Measurements from ENCODE around the gene BAZ2B.
"Not testable (repeated sequence)": the region's sequence is repeated elsewhere in the genome, so short reads cannot be mapped to it uniquely, and the experiment has no call there.

Gene BAZ2B

DNA sequence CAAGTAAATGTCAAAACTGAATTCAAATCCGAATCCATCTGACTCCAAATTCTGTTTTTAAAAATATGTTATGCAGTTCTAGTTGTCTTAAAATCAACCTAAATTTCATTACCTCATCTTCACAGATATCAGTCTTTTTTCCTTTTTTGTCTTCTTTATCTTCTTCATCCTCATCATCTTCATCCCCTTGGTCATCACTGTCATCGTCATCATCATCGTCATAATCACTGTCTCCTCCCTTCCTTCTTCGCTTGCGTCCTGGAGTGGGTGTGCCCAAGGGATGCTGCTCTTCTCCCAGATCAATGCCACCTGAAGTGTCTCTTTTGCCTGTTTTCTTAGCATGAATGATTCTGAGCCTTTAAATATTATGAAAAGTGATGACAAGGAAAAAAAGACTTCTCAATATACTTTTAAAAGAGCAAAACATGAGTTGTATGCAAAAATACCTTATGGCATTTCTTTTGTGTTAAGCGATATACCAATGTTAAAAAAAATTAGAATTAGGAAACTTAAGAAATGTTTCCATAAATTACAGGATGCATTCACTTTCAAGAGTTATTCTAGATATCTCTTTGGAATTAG, 233.8 kb downstream of the BAZ2B start:
- no peak overlapping the region for H3K27ac Mint-ChIP-seq
- DNase-seq (no peak), ATAC-seq (no peak)
- peaks cover 3% of the 10 kb centered on the region for H3K36me3 Mint-ChIP-seq (ENCODE audit: low read depth)
- H3K4me1 Mint-ChIP-seq: no peaks in the 10 kb centered on the region
- no peaks in the 10 kb centered on the region for H3K27me3 Mint-ChIP-seq
- H3K4me3 Mint-ChIP-seq: no peak overlapping the region
- no peaks in the 10 kb centered on the region for H3K9me3 Mint-ChIP-seq

DNA sequence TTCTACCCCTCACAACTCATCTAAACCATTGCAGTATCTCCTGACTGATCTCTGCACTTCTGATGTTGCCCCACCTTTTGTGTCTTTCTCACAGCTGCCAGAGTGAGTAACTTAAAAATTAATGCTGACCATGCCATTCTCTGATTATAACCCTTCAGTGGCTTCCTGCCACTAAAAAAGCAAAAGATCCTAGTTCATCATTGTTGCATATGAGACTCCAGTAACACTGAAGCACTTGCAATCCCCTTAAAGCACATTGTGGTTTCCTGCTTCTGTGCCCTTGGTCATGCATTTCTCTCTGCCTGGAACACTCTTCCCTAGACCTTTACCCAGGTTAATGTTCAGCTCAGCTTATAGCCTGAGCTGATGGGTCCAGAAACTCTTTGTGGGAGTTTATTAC, 234.8 kb downstream of the BAZ2B start:
- Mint-ChIP-seq H3K27me3 (no peaks in the 10 kb centered on the region), H3K9me3 (no peaks in the 10 kb centered on the region), H3K36me3 (ENCODE audit: low read depth) (peaks cover 3% of the 10 kb centered on the region), H3K27ac (no peak overlapping the region), H3K4me3 (no peak overlapping the region), H3K4me1 (no peaks in the 10 kb centered on the region)
- ATAC-seq (no peak), DNase-seq (no peak)

DNA sequence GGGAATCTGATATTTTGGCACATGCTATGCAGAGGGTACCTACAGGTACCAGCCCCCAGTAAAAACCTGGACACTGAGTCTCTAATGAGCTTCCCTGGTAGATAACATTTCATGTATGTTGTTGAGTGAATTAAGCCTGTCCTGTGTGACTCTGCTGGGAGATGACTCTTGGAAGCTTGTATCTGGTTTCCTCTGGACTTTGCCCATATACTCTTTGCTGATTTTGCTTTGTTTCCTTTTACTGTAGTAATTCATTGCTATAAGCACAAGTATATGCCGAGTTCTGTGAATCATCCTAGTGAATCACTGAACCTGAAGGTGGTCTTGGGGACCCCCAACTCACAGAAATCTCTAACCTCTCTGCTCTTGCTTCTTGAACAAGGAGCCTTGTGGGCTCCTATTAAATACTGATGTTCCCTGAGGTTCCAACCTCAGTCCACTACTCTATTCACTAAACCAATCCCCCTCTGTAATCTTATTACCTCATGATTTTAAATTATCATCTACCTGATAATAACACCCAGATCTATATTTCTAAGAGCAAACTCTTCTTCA, 235.6 kb downstream of the BAZ2B start:
- peaks cover 3% of the 10 kb centered on the region for H3K36me3 Mint-ChIP-seq (ENCODE audit: low read depth)
- no peaks in the 10 kb centered on the region for H3K4me1 Mint-ChIP-seq
- no peak overlapping the region for H3K4me3 Mint-ChIP-seq
- no peak overlapping the region for H3K27ac Mint-ChIP-seq
- DNase-seq: no peak
- no peaks in the 10 kb centered on the region for H3K27me3 Mint-ChIP-seq
- ATAC-seq: no peak
- no peaks in the 10 kb centered on the region for H3K9me3 Mint-ChIP-seq

DNA sequence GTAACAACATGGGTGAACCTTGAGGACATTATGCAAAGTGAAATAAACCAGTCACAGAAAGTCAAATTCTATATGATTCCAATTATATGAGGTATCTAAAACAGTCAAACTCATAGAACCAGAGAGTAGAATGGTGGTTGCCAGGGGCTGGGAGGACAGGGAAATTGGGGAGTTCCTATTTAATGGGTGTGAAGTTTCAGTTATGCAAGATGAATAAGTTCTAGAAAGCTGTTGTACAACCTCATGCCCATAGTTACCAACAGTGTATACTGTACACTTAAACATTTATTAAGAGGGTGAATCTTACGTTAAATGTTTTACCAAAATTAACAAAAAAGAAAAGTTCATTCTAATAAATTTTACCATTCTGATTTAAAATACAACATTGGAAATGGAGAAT, 237.2 kb downstream of the BAZ2B start:
- DNase-seq (no peak), ATAC-seq (no peak)
- no peak overlapping the region for H3K27ac Mint-ChIP-seq

DNA sequence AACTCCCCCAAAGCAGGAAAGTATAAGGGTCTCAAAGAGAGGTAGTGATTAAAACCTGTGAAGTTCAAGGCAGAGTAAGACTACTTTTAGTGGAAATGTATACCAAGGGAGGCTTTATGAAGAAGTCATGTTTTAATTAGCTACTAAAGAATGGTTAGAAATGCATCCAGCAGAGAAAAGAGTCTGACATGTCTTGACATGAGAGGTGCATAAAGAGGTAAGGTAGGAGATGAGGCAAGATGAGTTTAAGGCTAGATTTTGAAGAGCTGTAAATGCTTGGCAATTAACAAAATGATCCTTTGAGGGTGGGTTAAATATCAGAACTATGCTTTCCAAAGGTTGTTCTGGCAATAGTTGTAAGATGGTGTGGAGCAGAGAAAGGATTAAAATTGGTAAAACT, 241.1 kb downstream of the BAZ2B start:
- Mint-ChIP-seq H3K27ac (no peak overlapping the region), H3K36me3 (ENCODE audit: low read depth) (peaks cover 9% of the 10 kb centered on the region), H3K27me3 (no peaks in the 10 kb centered on the region), H3K4me1 (no peaks in the 10 kb centered on the region), H3K9me3 (no peaks in the 10 kb centered on the region), H3K4me3 (no peak overlapping the region)
- ATAC-seq (no peak), DNase-seq (no peak)

More for the DNA sequence above, 237.2 kb downstream of the BAZ2B start:
- Mint-ChIP-seq H3K4me3 (no peak overlapping the region), H3K27me3 (no peaks in the 10 kb centered on the region), H3K9me3 (no peaks in the 10 kb centered on the region), H3K4me1 (no peaks in the 10 kb centered on the region), H3K36me3 (ENCODE audit: low read depth) (peaks cover 3% of the 10 kb centered on the region)

DNA sequence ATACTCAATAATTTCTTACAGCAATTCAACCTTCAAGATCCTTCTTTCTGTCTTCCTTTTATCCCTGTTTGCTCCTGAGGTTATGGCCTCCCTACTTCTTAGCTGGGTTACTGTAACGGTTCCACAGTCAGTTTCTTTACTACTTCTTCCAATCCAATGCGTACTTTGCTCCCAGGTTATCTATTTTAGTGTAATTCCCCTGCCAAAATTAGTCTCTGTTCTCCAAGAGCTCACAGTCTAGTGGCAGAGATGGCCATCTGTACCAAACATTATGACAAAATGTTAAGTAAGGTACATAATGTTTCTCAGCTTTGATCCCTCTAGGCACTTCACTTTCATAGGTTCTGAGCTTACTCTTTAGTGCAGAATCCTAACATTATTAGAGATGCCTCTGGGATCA, 244.8 kb downstream of the BAZ2B start:
- no peak overlapping the region for H3K4me3 Mint-ChIP-seq
- peaks cover 21% of the 10 kb centered on the region for H3K36me3 Mint-ChIP-seq (ENCODE audit: low read depth)
- H3K4me1 Mint-ChIP-seq: no peaks in the 10 kb centered on the region
- H3K27ac Mint-ChIP-seq: no peak overlapping the region
- ATAC-seq (no peak), DNase-seq (no peak)
- no peaks in the 10 kb centered on the region for H3K27me3 Mint-ChIP-seq
- no peaks in the 10 kb centered on the region for H3K9me3 Mint-ChIP-seq

DNA sequence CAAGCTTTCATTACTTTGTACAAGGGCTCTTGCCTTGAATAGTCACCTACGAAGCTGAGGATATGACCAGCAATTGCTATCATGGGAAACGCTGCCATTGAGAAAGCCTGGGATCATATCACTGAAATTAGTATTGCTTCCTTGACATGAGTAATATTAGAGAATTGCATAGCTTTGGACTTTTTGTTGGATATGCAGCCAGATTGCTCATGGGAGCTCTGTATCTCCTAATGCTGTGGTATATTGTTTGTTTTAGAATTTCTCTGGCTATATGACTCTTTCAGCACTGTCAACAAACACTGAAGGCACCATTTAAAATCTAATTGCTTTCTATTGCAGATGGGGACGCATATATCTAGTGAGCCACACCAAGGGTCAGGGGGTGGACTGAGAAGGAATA, 249.8 kb downstream of the BAZ2B start:
- DNase-seq (no peak), ATAC-seq (no peak)
- Mint-ChIP-seq H3K27me3 (no peaks in the 10 kb centered on the region), H3K4me1 (no peaks in the 10 kb centered on the region), H3K4me3 (no peak overlapping the region), H3K9me3 (no peaks in the 10 kb centered on the region), H3K27ac (no peak overlapping the region), H3K36me3 (ENCODE audit: low read depth) (peaks cover 20% of the 10 kb centered on the region)

DNA sequence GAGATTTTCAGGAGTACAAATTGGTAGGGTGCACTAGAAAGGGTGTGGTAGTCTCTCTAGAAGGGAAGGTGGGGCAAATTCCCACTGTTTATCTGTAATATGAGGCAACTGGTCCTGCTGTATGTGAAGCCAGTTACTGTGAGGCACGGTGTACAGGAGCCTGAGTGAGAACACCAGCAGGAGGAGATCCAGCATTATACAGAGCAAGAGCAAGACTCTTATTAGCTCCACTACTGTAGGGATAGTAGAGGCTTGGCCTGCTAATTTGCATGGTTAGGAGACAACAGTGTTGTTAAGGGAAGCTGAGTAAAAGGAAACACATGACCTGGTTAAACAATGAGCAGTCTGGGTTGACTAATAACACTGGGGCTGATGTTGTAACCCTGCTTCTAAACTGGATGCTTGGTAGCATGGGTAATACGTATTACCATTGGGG, 253.5 kb downstream of the BAZ2B start:
- Mint-ChIP-seq H3K36me3 (ENCODE audit: low read depth) (peaks cover 16% of the 10 kb centered on the region), H3K27me3 (no peaks in the 10 kb centered on the region), H3K27ac (no peak overlapping the region), H3K4me3 (no peak overlapping the region), H3K4me1 (no peaks in the 10 kb centered on the region), H3K9me3 (no peaks in the 10 kb centered on the region)
- no peak for DNase-seq
- no peak for ATAC-seq

DNA sequence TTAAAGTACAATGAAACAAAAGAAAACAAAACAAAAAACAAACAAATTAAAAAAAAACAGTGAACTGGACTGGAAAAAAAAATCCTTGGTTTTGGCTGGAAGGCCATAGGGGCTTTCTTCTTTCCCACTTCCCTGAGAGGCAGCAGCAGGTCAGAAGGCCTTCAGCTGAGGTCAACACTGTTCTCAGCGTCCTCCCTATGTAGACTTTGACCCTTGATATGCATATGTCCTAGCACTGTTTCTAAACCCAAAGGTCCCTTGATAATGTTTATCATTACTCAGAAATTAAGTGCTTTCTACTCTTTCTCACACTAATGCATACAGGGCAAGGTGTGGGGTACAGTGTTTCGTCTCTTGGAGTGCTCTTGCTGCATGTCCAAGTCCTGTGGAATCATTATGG, 254.3 kb downstream of the BAZ2B start:
- Mint-ChIP-seq H3K36me3 (ENCODE audit: low read depth) (peaks cover 16% of the 10 kb centered on the region), H3K4me3 (no peak overlapping the region), H3K9me3 (no peaks in the 10 kb centered on the region), H3K27ac (no peak overlapping the region), H3K27me3 (no peaks in the 10 kb centered on the region), H3K4me1 (no peaks in the 10 kb centered on the region)
- no peak for DNase-seq
- ATAC-seq: no peak

DNA sequence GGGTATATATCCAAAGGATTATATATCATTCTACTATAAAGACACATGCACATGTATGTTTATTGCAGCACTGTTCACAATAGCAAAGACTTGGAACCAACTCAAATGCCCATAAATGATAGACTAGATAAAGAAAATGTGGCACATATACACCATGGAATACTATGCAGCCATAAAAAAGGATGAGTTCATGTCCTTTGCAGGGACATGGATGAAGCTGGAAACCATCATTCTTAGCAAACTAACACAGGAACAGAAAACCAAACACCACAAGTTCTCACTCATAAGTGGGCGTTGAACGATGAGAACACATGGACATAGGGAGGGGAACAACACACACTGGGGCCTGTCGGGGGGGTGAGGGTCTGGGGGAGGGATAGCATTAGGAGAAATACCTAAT, 254.7 kb downstream of the BAZ2B start:
- H3K27me3 Mint-ChIP-seq, DNase-seq, H3K9me3 Mint-ChIP-seq, ATAC-seq, H3K27ac Mint-ChIP-seq, H3K4me1 Mint-ChIP-seq, H3K4me3 Mint-ChIP-seq: not testable (repeated sequence)
- peaks cover 16% of the 10 kb centered on the region for H3K36me3 Mint-ChIP-seq (ENCODE audit: low read depth)

DNA sequence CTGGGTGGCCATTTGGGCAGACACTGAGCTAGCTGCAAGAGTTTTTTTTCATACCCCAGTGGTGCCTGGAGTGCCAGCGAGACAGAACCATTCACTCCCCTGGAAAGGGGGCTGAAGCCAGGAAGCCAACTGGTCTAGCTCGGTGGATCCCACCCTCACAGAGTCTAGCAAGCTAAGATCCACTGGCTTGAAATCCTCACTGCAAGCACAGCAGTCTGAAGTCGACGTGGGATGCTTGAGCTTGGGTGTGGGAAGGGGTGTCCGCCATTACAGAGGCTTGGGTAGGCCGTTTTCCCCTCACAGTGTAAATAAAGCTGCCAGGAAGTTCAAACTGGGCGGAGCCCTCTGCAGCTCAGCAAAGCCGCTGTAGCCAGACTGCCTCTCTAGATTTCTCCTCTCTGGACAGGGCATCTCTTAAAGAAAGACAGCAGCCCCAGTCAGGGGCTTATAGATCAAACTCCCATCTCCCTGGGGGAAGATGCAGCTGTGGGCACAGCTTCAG, 260.2 kb downstream of the BAZ2B start:
- no peak overlapping the region for H3K4me3 Mint-ChIP-seq
- H3K9me3 Mint-ChIP-seq: no peaks in the 10 kb centered on the region
- ATAC-seq (no peak), DNase-seq (no peak)
- no peaks in the 10 kb centered on the region for H3K27me3 Mint-ChIP-seq
- H3K36me3 Mint-ChIP-seq (ENCODE audit: low read depth): peaks cover 8% of the 10 kb centered on the region
- H3K27ac Mint-ChIP-seq: no peak overlapping the region
- no peaks in the 10 kb centered on the region for H3K4me1 Mint-ChIP-seq

DNA sequence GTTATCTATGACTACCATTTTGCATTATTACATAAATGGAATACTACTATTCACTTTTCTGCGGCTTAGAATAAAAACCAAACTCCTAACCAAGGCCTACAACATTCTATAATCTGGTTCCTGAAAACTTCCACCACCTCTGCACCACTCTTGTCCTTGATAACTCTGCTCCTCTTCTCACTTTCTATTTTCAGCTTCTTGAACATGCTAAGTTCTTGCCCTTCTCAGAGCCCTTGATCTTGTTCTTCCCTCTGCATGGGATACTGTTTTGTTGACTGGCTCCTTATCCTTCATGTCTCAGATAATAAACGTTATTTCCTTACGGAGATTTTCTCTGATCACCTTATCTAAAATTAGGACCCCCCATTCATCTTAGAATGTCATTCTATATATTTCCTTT, 264.4 kb downstream of the BAZ2B start:
- Mint-ChIP-seq H3K9me3 (no peaks in the 10 kb centered on the region), H3K4me3 (no peak overlapping the region), H3K4me1 (no peaks in the 10 kb centered on the region), H3K36me3 (ENCODE audit: low read depth) (no peaks in the 10 kb centered on the region), H3K27ac (no peak overlapping the region), H3K27me3 (no peaks in the 10 kb centered on the region)
- DNase-seq (no peak), ATAC-seq (no peak)

DNA sequence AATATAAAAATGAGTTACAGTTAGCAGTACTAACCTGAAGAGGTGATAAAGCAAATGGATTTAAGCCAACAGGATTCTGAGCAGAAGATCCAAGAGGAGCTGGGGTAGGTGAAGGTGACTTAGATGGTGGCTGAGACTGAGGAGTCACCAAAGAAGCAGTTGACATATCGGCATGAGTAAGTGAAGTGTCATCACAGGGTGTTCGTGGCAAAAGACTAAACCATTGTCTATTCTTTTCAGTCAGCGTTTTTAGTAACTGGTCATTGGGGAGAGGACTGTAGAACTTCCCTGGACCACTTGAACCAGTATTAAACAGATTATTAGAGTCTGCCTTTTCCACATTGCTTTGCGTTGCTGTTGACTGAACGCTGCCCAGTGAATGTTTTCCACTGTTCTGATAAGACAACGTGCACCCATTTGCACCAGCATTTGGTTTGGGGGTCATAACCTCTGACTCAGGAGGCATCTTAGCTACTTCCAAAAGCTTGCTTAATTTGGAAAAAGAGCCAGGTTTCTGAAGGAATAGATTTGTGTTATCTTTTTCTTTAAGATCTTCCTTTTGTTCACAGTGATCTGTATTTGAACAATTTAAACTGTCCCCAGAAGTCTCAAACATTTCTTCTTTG, 266.6 kb downstream of the BAZ2B start:
- no peak overlapping the region for H3K4me3 Mint-ChIP-seq
- DNase-seq (no peak), ATAC-seq (no peak)

DNA sequence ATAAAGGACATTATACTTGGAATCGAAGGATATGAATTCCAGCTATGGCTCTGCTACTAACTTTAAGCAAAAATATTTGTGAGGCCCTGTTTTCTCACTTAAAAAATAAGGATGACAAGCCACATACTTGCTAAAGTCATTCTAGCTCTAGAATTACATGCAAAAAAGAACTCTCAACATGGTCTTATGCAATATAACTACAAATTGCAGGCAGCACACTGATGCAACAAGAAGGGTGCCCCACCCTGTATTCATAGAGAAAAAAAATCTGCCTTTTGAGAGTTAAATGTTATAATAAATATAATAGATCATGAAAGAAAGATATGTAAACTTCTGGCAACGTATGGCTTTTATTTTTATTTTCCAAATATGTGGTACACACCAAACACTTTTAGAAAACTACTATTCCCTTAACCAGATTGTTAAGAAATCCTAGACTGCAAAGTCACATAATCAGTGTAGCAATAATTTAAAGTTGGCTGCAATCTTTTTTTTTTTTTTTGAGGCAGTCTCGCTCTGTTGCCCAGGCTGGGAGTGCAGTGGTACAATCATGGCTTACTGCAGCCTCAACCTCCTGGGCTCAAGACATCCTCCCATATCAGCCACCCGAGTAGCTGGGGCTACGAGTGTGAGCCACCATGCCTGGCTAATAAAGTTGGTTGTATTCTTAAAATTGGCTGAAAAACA, 289.6 kb downstream of the BAZ2B start:
- no peak for ATAC-seq

More for the DNA sequence above, 266.6 kb downstream of the BAZ2B start:
- Mint-ChIP-seq H3K36me3 (ENCODE audit: low read depth) (peaks cover 4% of the 10 kb centered on the region), H3K27ac (no peak overlapping the region), H3K4me1 (no peaks in the 10 kb centered on the region), H3K27me3 (no peaks in the 10 kb centered on the region), H3K9me3 (no peaks in the 10 kb centered on the region)

DNA sequence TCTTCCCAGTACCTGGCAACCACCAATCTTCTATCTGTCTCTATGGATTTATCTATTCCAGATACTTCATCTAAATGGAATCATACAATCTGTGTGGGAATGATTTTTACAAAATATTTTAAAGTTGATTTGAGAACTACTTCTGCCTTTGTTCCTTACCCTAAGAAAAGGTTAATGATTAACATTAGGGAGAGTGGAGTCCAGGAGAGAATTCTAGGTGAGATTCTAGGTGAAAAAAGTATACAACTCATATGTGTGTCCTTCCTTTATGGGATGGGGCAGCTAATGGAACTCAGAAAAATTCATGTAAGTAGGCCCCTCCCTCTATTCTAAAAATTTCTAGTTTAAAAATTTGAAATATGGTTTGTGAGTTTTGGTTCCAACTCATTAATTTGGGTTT, 293.9 kb downstream of the BAZ2B start:
- Mint-ChIP-seq H3K4me3 (no peak overlapping the region), H3K27me3 (no peaks in the 10 kb centered on the region), H3K36me3 (ENCODE audit: low read depth) (no peaks in the 10 kb centered on the region), H3K9me3 (no peaks in the 10 kb centered on the region), H3K4me1 (no peaks in the 10 kb centered on the region), H3K27ac (no peak overlapping the region)
- ATAC-seq (no peak), DNase-seq (no peak)

More for the DNA sequence above, 289.6 kb downstream of the BAZ2B start:
- H3K27me3 Mint-ChIP-seq: no peaks in the 10 kb centered on the region
- no peaks in the 10 kb centered on the region for H3K4me1 Mint-ChIP-seq
- H3K36me3 Mint-ChIP-seq (ENCODE audit: low read depth): peaks cover 5% of the 10 kb centered on the region
- no peak for DNase-seq
- no peaks in the 10 kb centered on the region for H3K9me3 Mint-ChIP-seq
- no peak overlapping the region for H3K4me3 Mint-ChIP-seq
- H3K27ac Mint-ChIP-seq: no peak overlapping the region
